ENCODE measurements around the gene HGFAC.

HGFAC gene

GRCh38 chr4:3420606-3420955, 21.2 kb upstream of the HGFAC start:
- H3K9ac ChIP-seq (ENCODE audit: low read length), result no peak overlapping the region
- H3K27ac ChIP-seq (ENCODE audit: low read depth, low read length), result no peak overlapping the region
- H3K4me1 ChIP-seq (ENCODE audit: insufficient read depth, low read length), result no peaks in the 10 kb centered on the region
- no peak overlapping the region for H3K4me3 ChIP-seq (ENCODE audit: low read depth in 1 of 2, low read length in 2 of 2)
- H3K36me3 ChIP-seq (ENCODE audit: insufficient read depth, low read length), result peaks cover 19% of the 10 kb centered on the region
- no peaks in the 10 kb centered on the region for H3K9me3 ChIP-seq (ENCODE audit: low read length)
- H3K27me3 ChIP-seq (ENCODE audit: control insufficient read depth in 1 of 2, insufficient read depth in 2 of 2, low read length in 2 of 2), result no peaks in the 10 kb centered on the region

GRCh38 chr4:3420956-3421355, 20.8 kb upstream of the HGFAC start:
- Histone ChIP-seq H3K27ac (ENCODE audit: low read depth, low read length) (no peak overlapping the region), H3K4me3 (ENCODE audit: low read depth in 1 of 2, low read length in 2 of 2) (no peak overlapping the region), H3K9ac (ENCODE audit: low read length) (no peak overlapping the region), H3K27me3 (ENCODE audit: control insufficient read depth in 1 of 2, insufficient read depth in 2 of 2, low read length in 2 of 2) (no peaks in the 10 kb centered on the region), H3K4me1 (ENCODE audit: insufficient read depth, low read length) (no peaks in the 10 kb centered on the region), H3K9me3 (ENCODE audit: low read length) (no peaks in the 10 kb centered on the region), H3K36me3 (ENCODE audit: insufficient read depth, low read length) (peaks cover 19% of the 10 kb centered on the region)

GRCh38 chr4:3421470-3421869, 20.3 kb upstream of the HGFAC start:
- H3K9ac ChIP-seq (ENCODE audit: low read length), result no peak overlapping the region
- no peak overlapping the region for H3K4me3 ChIP-seq (ENCODE audit: low read depth in 1 of 2, low read length in 2 of 2)
- H3K27ac ChIP-seq (ENCODE audit: low read depth, low read length), result no peak overlapping the region
- no peaks in the 10 kb centered on the region for H3K4me1 ChIP-seq (ENCODE audit: insufficient read depth, low read length)
- peaks cover 19% of the 10 kb centered on the region for H3K36me3 ChIP-seq (ENCODE audit: insufficient read depth, low read length)
- H3K27me3 ChIP-seq (ENCODE audit: control insufficient read depth in 1 of 2, insufficient read depth in 2 of 2, low read length in 2 of 2), result no peaks in the 10 kb centered on the region
- H3K9me3 ChIP-seq (ENCODE audit: low read length), result no peaks in the 10 kb centered on the region

- Histone ChIP-seq H3K9me3 (ENCODE audit: low read length) (no peaks in the 10 kb centered on the region), H3K36me3 (ENCODE audit: insufficient read depth, low read length) (peaks cover 12% of the 10 kb centered on the region), H3K27ac (ENCODE audit: low read depth, low read length) (no peak overlapping the region), H3K27me3 (ENCODE audit: control insufficient read depth in 1 of 2, insufficient read depth in 2 of 2, low read length in 2 of 2) (no peaks in the 10 kb centered on the region), H3K9ac (ENCODE audit: low read length) (no peak overlapping the region), H3K4me1 (ENCODE audit: insufficient read depth, low read length) (no peaks in the 10 kb centered on the region), H3K4me3 (ENCODE audit: low read depth in 1 of 2, low read length in 2 of 2) (no peak overlapping the region)
These were observed 19.4 kb upstream of the HGFAC start for GRCh38 chr4:3422241-3422801.

GRCh38 chr4:3422808-3423297, 18.9 kb upstream of the HGFAC start:
- no peaks in the 10 kb centered on the region for H3K27me3 ChIP-seq (ENCODE audit: control insufficient read depth in 1 of 2, insufficient read depth in 2 of 2, low read length in 2 of 2)
- no peaks in the 10 kb centered on the region for H3K9me3 ChIP-seq (ENCODE audit: low read length)
- H3K9ac ChIP-seq (ENCODE audit: low read length), result no peak overlapping the region
- peaks cover 7% of the 10 kb centered on the region for H3K36me3 ChIP-seq (ENCODE audit: insufficient read depth, low read length)
- no peak overlapping the region for H3K27ac ChIP-seq (ENCODE audit: low read depth, low read length)
- H3K4me3 ChIP-seq (ENCODE audit: low read depth in 1 of 2, low read length in 2 of 2), result no peak overlapping the region
- H3K4me1 ChIP-seq (ENCODE audit: insufficient read depth, low read length), result no peaks in the 10 kb centered on the region

- Histone ChIP-seq H3K9me3 (ENCODE audit: low read length) (no peaks in the 10 kb centered on the region), H3K4me1 (ENCODE audit: insufficient read depth, low read length) (no peaks in the 10 kb centered on the region), H3K9ac (ENCODE audit: low read length) (no peak overlapping the region), H3K36me3 (ENCODE audit: insufficient read depth, low read length) (peaks cover 2% of the 10 kb centered on the region), H3K4me3 (ENCODE audit: low read depth in 1 of 2, low read length in 2 of 2) (no peak overlapping the region), H3K27ac (ENCODE audit: low read depth, low read length) (no peak overlapping the region), H3K27me3 (ENCODE audit: control insufficient read depth in 1 of 2, insufficient read depth in 2 of 2, low read length in 2 of 2) (no peaks in the 10 kb centered on the region)
These were observed 18.4 kb upstream of the HGFAC start for GRCh38 chr4:3423406-3423805.

- Histone ChIP-seq H3K4me3 (ENCODE audit: low read depth in 1 of 2, low read length in 2 of 2) (no peak overlapping the region), H3K9me3 (ENCODE audit: low read length) (no peaks in the 10 kb centered on the region), H3K27ac (ENCODE audit: low read depth, low read length) (no peak overlapping the region), H3K36me3 (ENCODE audit: insufficient read depth, low read length) (no peaks in the 10 kb centered on the region), H3K9ac (ENCODE audit: low read length) (no peak overlapping the region), H3K4me1 (ENCODE audit: insufficient read depth, low read length) (no peaks in the 10 kb centered on the region), H3K27me3 (ENCODE audit: control insufficient read depth in 1 of 2, insufficient read depth in 2 of 2, low read length in 2 of 2) (no peaks in the 10 kb centered on the region)
These were observed 17.8 kb upstream of the HGFAC start for GRCh38 chr4:3423952-3424351.

GRCh38 chr4:3424522-3425095, 17.2 kb upstream of the HGFAC start:
- Histone ChIP-seq H3K27me3 (ENCODE audit: control insufficient read depth in 1 of 2, insufficient read depth in 2 of 2, low read length in 2 of 2) (no peaks in the 10 kb centered on the region), H3K36me3 (ENCODE audit: insufficient read depth, low read length) (no peaks in the 10 kb centered on the region), H3K4me3 (ENCODE audit: low read depth in 1 of 2, low read length in 2 of 2) (no peak overlapping the region), H3K9me3 (ENCODE audit: low read length) (no peaks in the 10 kb centered on the region), H3K9ac (ENCODE audit: low read length) (no peak overlapping the region), H3K27ac (ENCODE audit: low read depth, low read length) (no peak overlapping the region), H3K4me1 (ENCODE audit: insufficient read depth, low read length) (no peaks in the 10 kb centered on the region)

- H3K4me3 ChIP-seq (ENCODE audit: low read depth in 1 of 2, low read length in 2 of 2), result no peak overlapping the region
- H3K9me3 ChIP-seq (ENCODE audit: low read length), result no peaks in the 10 kb centered on the region
- no peak overlapping the region for H3K27ac ChIP-seq (ENCODE audit: low read depth, low read length)
- H3K36me3 ChIP-seq (ENCODE audit: insufficient read depth, low read length), result no peaks in the 10 kb centered on the region
- H3K4me1 ChIP-seq (ENCODE audit: insufficient read depth, low read length), result no peaks in the 10 kb centered on the region
- no peak overlapping the region for H3K9ac ChIP-seq (ENCODE audit: low read length)
- H3K27me3 ChIP-seq (ENCODE audit: control insufficient read depth in 1 of 2, insufficient read depth in 2 of 2, low read length in 2 of 2), result no peaks in the 10 kb centered on the region
These were observed 15.2 kb upstream of the HGFAC start for GRCh38 chr4:3426465-3427133.

GRCh38 chr4:3427134-3427476, 14.7 kb upstream of the HGFAC start:
- H3K9ac ChIP-seq (ENCODE audit: low read length), result no peak overlapping the region
- no peaks in the 10 kb centered on the region for H3K27me3 ChIP-seq (ENCODE audit: control insufficient read depth in 1 of 2, insufficient read depth in 2 of 2, low read length in 2 of 2)
- H3K36me3 ChIP-seq (ENCODE audit: insufficient read depth, low read length), result no peaks in the 10 kb centered on the region
- H3K4me3 ChIP-seq (ENCODE audit: low read depth in 1 of 2, low read length in 2 of 2), result no peak overlapping the region
- no peaks in the 10 kb centered on the region for H3K9me3 ChIP-seq (ENCODE audit: low read length)
- H3K27ac ChIP-seq (ENCODE audit: low read depth, low read length), result no peak overlapping the region
- H3K4me1 ChIP-seq (ENCODE audit: insufficient read depth, low read length), result no peaks in the 10 kb centered on the region

- no peak overlapping the region for H3K4me3 ChIP-seq (ENCODE audit: low read depth in 1 of 2, low read length in 2 of 2)
These were observed 13.9 kb upstream of the HGFAC start for GRCh38 chr4:3427706-3428446.

More at GRCh38 chr4:3427706-3428446, 13.9 kb upstream of the HGFAC start:
- Histone ChIP-seq H3K27me3 (ENCODE audit: control insufficient read depth in 1 of 2, insufficient read depth in 2 of 2, low read length in 2 of 2) (no peaks in the 10 kb centered on the region), H3K36me3 (ENCODE audit: insufficient read depth, low read length) (no peaks in the 10 kb centered on the region), H3K4me1 (ENCODE audit: insufficient read depth, low read length) (no peaks in the 10 kb centered on the region), H3K9me3 (ENCODE audit: low read length) (no peaks in the 10 kb centered on the region), H3K27ac (ENCODE audit: low read depth, low read length) (no peak overlapping the region), H3K9ac (ENCODE audit: low read length) (no peak overlapping the region)
